Tibial nerve (tissue), 4 donors: Measurements from ENCODE around the gene SNRNP70. TPM values are rescaled to one million over a fixed set of nuclear protein-coding genes. Genes with fewer than 3 reads are reported as not detected.
A peak's percentile ranks its signal among the peaks of the same experiment; 100 is the strongest.

Experiments used
- DNase-seq, 2 donors: peaks; one replicate each; pipeline ENCODE4 v3.0.0-alpha.2; 2019; ENCODE audit warnings: low spot score in 2 of 2
- H3K27ac ChIP-seq, 4 donors: fragments of 200-600 bp; sonication (generic) in 3 of 4; one replicate each; pipeline ENCODE4 v1.5.1; 2017 to 2019; ENCODE audit warnings: mild to moderate bottlenecking in 1 of 4
- H3K27me3 ChIP-seq, 2 donors: fragments of 200-600 bp; sonication (generic) in 1 of 2; one replicate each; pipeline versions ENCODE4 v1.5.1 to v1.6.0; 2017 to 2019
- H3K36me3 ChIP-seq, 3 donors: fragments of 200-600 bp; sonication (generic); one replicate each; pipeline ENCODE4 v1.5.1; 2018 to 2019
- H3K4me1 ChIP-seq, 4 donors: fragments of 200-600 bp; sonication (generic) in 3 of 4; one replicate each; pipeline ENCODE4 v1.5.1; 2017 to 2019
- H3K4me3 ChIP-seq, 4 donors: fragments of 200-600 bp; sonication (generic) in 3 of 4; one replicate each; pipeline ENCODE4 v1.5.1; 2017 to 2019; ENCODE audit warnings: mild to moderate bottlenecking in 1 of 4, moderate library complexity in 1 of 4
- H3K9me3 ChIP-seq, 4 donors: fragments of 200-600 bp; sonication (generic) in 3 of 4; one replicate each; pipeline ENCODE4 v1.5.1; 2017 to 2019
- CTCF ChIP-seq, 5 experiments: fragments of 200-600 bp in 3 of 5; fragments of 450-650 bp in 2 of 5; sonication (generic) in 3 of 5; IDR thresholded peaks; one replicate each; pipeline ENCODE4 v1.5.1; 2016 to 2019; ENCODE audit warnings: antibody characterized with exemption in 5 of 5, mild to moderate bottlenecking in 3 of 5, moderate library complexity in 2 of 5
- EP300 ChIP-seq, 2 donors: sonication (generic); formaldehyde crosslinking; IDR thresholded peaks; one replicate each; pipeline ENCODE4 v1.6.1; 2017; ENCODE audit warnings: antibody characterized with exemption in 2 of 2, mild to moderate bottlenecking in 1 of 2
- POLR2A ChIP-seq, 2 donors: fragments of 450-650 bp; IDR thresholded peaks; one replicate each; pipeline ENCODE4 v1.6.1; 2017; ENCODE audit warnings: antibody characterized with exemption in 2 of 2, mild to moderate bottlenecking in 2 of 2, moderate library complexity in 2 of 2
- WGBS, 2 donors: methylation state at CpG; one replicate each; pipeline ENCODE4 v1.1.5; 2018; 5-methylcytosine and 5-hydroxymethylcytosine counted together
- total RNA-seq, 4 donors: library from RNA; depleted of rRNA; stranded (reverse); fragments of >200 nt; gene quantifications; one replicate each; pipeline ENCODE4 v1.1.0, GENCODE V29; 2016

SNRNP70 gene
- total RNA-seq, 4 donors from 2014 or later: 286 to 444 (median 400) TPM

GRCh38 chr19:49148784-49149651 lies 63.8 kb downstream of the SNRNP70 start:
- WGBS, 2 donors: 2 to 3% methylated on average over 44 to 46 of the region's 49 CpGs
- Histone ChIP-seq H3K4me3 (peak overlapping the region; percentile 46 to 71 (median 53)), H3K27me3 (peaks cover 0 to 34% of the 10 kb centered on the region in 2 donors), H3K36me3 (no peaks in the 10 kb centered on the region), H3K4me1 (peaks cover 0 to 55% (median 24%) of the 10 kb centered on the region in 4 donors), H3K27ac (peak overlapping the region in 3 of 4 donors; percentile 62 to 77 (median 73)), H3K9me3 (no peaks in the 10 kb centered on the region)
- DNase-seq: peak; percentile 96 to 99
- TF ChIP-seq CTCF (IDR thresholded peaks at IDR 0.05) (no peak), POLR2A (IDR thresholded peaks at IDR 0.05) (peak in 1 of 2 donors; percentile 38), EP300 (IDR thresholded peaks at IDR 0.05) (peak in 1 of 2 donors; percentile 22)

- TF ChIP-seq CTCF (IDR thresholded peaks at IDR 0.05) (peak in 1 of 5 experiments; percentile 8), POLR2A (IDR thresholded peaks at IDR 0.05) (no peak), EP300 (IDR thresholded peaks at IDR 0.05) (peak in 1 of 2 donors; percentile 2)
- peak overlapping the region; percentile 46 to 71 (median 53) for H3K4me3 ChIP-seq
- H3K27ac ChIP-seq: peak overlapping the region in 3 of 4 donors; percentile 62 to 77 (median 73)
- no peaks in the 10 kb centered on the region for H3K9me3 ChIP-seq
- peaks cover 0 to 55% (median 24%) of the 10 kb centered on the region in 4 donors for H3K4me1 ChIP-seq
- no peaks in the 10 kb centered on the region for H3K36me3 ChIP-seq
- H3K27me3 ChIP-seq: peaks cover 0 to 33% of the 10 kb centered on the region in 2 donors
- 0% methylated on average over 14 to 22 of the region's 23 CpGs for WGBS, 2 donors
- DNase-seq: peak in 1 of 2 donors; percentile 55
Observed at GRCh38 chr19:49149652-49150105, 64.4 kb downstream of the SNRNP70 start.

GRCh38 chr19:49150106-49150943 lies 65.1 kb downstream of the SNRNP70 start:
- WGBS, 2 donors: 1% methylated on average over 52 to 60 of the region's 75 CpGs
- TF ChIP-seq POLR2A (IDR thresholded peaks at IDR 0.05): peak in 1 of 2 donors; percentile 10
- peak in 1 of 5 experiments; percentile 14 for TF ChIP-seq CTCF (IDR thresholded peaks at IDR 0.05)
- peak in 1 of 2 donors; percentile 28 for TF ChIP-seq EP300 (IDR thresholded peaks at IDR 0.05)
- Histone ChIP-seq H3K27me3 (peaks cover 0 to 33% of the 10 kb centered on the region in 2 donors), H3K36me3 (no peaks in the 10 kb centered on the region), H3K4me3 (peak overlapping the region; percentile 46 to 71 (median 53)), H3K9me3 (no peaks in the 10 kb centered on the region), H3K27ac (peak overlapping the region in 3 of 4 donors; percentile 62 to 77 (median 73)), H3K4me1 (peaks cover 0 to 54% (median 24%) of the 10 kb centered on the region in 4 donors)
- DNase-seq: peak; percentile 58 to 66

GRCh38 chr19:49150944-49151243 lies 65.6 kb downstream of the SNRNP70 start:
- peak overlapping the region in 3 of 4 donors; percentile 62 to 77 (median 73) for H3K27ac ChIP-seq
- WGBS, 2 donors: 9% methylated on average over 10 to 16 of the region's 16 CpGs

More at GRCh38 chr19:49150944-49151243, 65.6 kb downstream of the SNRNP70 start:
- no peak for DNase-seq
- Histone ChIP-seq H3K27me3 (peaks cover 0 to 29% of the 10 kb centered on the region in 2 donors), H3K4me3 (peak overlapping the region; percentile 46 to 71 (median 53)), H3K36me3 (no peaks in the 10 kb centered on the region), H3K4me1 (peaks cover 0 to 49% (median 19%) of the 10 kb centered on the region in 4 donors), H3K9me3 (no peaks in the 10 kb centered on the region)
- TF ChIP-seq POLR2A (IDR thresholded peaks at IDR 0.05): no peak
- no peak for TF ChIP-seq EP300 (IDR thresholded peaks at IDR 0.05)
- no peak for TF ChIP-seq CTCF (IDR thresholded peaks at IDR 0.05)
